ENCODE measurements around the gene DNAJC7. TPM values are rescaled to one million over a fixed set of nuclear protein-coding genes. Genes with fewer than 3 reads are reported as not detected.

Gene DNAJC7
- total RNA-seq, 1 experiment from 2014 or later: 72.0 TPM

DNA sequence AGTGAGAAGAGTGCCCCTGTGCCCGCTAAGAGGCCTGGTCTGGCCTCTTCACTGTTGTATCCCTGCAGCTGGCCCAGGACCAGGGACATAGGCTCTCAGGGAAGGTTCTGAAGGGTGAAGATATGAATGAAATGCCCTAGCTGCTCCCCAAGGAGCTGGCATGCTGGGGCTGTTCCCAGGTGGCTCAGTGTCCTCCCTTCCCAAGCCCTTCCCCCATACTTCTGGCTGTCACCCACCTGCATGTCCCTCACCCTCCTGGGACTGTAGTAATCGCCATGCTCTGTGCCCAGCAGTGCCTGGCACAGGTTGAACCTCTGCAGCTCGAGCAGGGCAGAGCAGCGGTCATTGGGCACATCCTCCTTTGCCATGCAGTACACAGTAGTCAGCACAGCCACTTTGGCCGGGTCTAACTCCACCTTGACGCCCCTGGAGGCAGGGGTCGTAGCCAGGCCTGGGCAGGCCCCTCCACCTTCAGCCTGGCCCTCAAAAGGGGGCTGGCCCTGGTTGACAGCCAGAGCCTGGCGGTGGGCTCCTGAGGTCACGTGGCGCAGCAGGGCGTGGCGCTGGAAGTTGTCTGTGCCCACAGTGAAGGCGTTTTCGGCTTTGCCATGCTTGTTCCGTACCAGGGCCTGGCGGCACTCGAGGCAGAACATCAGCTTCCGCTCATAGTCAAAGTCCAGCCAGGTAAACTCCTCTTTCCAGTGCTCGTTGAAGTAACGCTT is 25.5 kb upstream of the DNAJC7 start:
- in situ Hi-C loops (cut with HindIII; ENCODE audit: low pct_unique_long_range_greater_than_20kb, low sequenced_read_pairs): no loop called here

DNA sequence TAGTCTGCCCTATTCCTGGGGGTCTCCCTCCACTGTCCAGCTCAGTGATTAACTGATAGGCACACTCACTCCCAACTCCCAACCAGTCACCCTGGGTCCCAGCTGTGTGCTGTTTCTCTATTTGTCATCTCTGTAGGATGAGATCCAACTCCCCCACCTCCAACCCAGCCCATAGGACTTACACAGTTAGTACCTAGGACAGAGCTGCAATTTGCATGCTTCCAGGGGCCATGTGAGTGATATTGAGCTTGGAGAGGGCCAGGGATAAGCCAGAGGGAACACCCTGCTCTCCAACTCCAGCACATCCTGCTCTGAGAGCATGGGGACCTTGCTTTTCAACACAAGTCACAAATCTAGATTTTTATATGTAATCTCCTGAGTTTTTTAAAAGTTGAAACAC is 24.4 kb upstream of the DNAJC7 start:
- H3K36me3 ChIP-seq (ENCODE audit: control insufficient read depth, insufficient read depth, low read length): no peaks in the 10 kb centered on the region
- no peak for DNase-seq (ENCODE audit: low read depth, low spot score)
- no peaks in the 10 kb centered on the region for H3K4me1 ChIP-seq (ENCODE audit: control insufficient read depth, insufficient read depth, low read length)
- no peak for ATAC-seq
- BruUV-seq (replicated peaks): no TSS peak
- CTCF ChIA-PET: no interaction called here
- intact Hi-C loops (cut with micrococcal nuclease; ENCODE audit: unreplicated experiment): no loop called here
- in situ Hi-C loops (cut with HindIII; ENCODE audit: low pct_unique_long_range_greater_than_20kb, low sequenced_read_pairs): no loop called here
- POLR2A ChIA-PET: no interaction called here
- no peak overlapping the region for H3K4me3 ChIP-seq (ENCODE audit: low read depth in 2 of 2, low read length in 2 of 2)
- H3K27ac ChIP-seq (ENCODE audit: low read length): no peak overlapping the region
- no peaks in the 10 kb centered on the region for H3K9me3 ChIP-seq (ENCODE audit: control insufficient read depth, insufficient read depth, low read depth, low read length)
- H3K27me3 ChIP-seq (ENCODE audit: control insufficient read depth, insufficient read depth, low read length): no peaks in the 10 kb centered on the region
- no peak for TF ChIP-seq TCF7L2 (IDR thresholded peaks at IDR 0.05; ENCODE audit: low read depth, low read length)

More for the DNA sequence above, 25.5 kb upstream of the DNAJC7 start:
- Histone ChIP-seq H3K27me3 (ENCODE audit: control insufficient read depth, insufficient read depth, low read length) (no peaks in the 10 kb centered on the region), H3K36me3 (ENCODE audit: control insufficient read depth, insufficient read depth, low read length) (no peaks in the 10 kb centered on the region), H3K9me3 (ENCODE audit: control insufficient read depth, insufficient read depth, low read depth, low read length) (no peaks in the 10 kb centered on the region), H3K4me3 (ENCODE audit: low read depth in 2 of 2, low read length in 2 of 2) (no peak overlapping the region), H3K27ac (ENCODE audit: low read length) (no peak overlapping the region), H3K4me1 (ENCODE audit: control insufficient read depth, insufficient read depth, low read length) (no peaks in the 10 kb centered on the region)
- intact Hi-C loops (cut with micrococcal nuclease; ENCODE audit: unreplicated experiment): no loop called here
- DNase-seq (ENCODE audit: low read depth, low spot score) (no peak), ATAC-seq (no peak)
- ChIA-PET CTCF (no interaction called here), POLR2A (no interaction called here)
- BruUV-seq (replicated peaks): no TSS peak
- TF ChIP-seq, protein P1, sequence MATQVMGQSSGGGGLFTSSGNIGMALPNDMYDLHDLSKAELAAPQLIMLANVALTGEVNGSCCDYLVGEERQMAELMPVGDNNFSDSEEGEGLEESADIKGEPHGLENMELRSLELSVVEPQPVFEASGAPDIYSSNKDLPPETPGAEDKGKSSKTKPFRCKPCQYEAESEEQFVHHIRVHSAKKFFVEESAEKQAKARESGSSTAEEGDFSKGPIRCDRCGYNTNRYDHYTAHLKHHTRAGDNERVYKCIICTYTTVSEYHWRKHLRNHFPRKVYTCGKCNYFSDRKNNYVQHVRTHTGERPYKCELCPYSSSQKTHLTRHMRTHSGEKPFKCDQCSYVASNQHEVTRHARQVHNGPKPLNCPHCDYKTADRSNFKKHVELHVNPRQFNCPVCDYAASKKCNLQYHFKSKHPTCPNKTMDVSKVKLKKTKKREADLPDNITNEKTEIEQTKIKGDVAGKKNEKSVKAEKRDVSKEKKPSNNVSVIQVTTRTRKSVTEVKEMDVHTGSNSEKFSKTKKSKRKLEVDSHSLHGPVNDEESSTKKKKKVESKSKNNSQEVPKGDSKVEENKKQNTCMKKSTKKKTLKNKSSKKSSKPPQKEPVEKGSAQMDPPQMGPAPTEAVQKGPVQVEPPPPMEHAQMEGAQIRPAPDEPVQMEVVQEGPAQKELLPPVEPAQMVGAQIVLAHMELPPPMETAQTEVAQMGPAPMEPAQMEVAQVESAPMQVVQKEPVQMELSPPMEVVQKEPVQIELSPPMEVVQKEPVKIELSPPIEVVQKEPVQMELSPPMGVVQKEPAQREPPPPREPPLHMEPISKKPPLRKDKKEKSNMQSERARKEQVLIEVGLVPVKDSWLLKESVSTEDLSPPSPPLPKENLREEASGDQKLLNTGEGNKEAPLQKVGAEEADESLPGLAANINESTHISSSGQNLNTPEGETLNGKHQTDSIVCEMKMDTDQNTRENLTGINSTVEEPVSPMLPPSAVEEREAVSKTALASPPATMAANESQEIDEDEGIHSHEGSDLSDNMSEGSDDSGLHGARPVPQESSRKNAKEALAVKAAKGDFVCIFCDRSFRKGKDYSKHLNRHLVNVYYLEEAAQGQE (IDR thresholded peaks at IDR 0.05; ENCODE audit: insufficient read depth in 1 of 2, low read depth in 2 of 2, low read length in 1 of 2): no peak
- no peak for TF ChIP-seq SIN3A (IDR thresholded peaks at IDR 0.05; ENCODE audit: borderline replicate concordance, insufficient read depth, low read depth, low read length)
- no peak for TF ChIP-seq POLR2AphosphoS5 (IDR thresholded peaks at IDR 0.05; ENCODE audit: low read depth, low read length)
- no peak for TF ChIP-seq TCF7L2 (IDR thresholded peaks at IDR 0.05; ENCODE audit: low read depth, low read length)
- TF ChIP-seq, protein P2, sequence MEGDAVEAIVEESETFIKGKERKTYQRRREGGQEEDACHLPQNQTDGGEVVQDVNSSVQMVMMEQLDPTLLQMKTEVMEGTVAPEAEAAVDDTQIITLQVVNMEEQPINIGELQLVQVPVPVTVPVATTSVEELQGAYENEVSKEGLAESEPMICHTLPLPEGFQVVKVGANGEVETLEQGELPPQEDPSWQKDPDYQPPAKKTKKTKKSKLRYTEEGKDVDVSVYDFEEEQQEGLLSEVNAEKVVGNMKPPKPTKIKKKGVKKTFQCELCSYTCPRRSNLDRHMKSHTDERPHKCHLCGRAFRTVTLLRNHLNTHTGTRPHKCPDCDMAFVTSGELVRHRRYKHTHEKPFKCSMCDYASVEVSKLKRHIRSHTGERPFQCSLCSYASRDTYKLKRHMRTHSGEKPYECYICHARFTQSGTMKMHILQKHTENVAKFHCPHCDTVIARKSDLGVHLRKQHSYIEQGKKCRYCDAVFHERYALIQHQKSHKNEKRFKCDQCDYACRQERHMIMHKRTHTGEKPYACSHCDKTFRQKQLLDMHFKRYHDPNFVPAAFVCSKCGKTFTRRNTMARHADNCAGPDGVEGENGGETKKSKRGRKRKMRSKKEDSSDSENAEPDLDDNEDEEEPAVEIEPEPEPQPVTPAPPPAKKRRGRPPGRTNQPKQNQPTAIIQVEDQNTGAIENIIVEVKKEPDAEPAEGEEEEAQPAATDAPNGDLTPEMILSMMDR (IDR thresholded peaks at IDR 0.05): no peak

DNA sequence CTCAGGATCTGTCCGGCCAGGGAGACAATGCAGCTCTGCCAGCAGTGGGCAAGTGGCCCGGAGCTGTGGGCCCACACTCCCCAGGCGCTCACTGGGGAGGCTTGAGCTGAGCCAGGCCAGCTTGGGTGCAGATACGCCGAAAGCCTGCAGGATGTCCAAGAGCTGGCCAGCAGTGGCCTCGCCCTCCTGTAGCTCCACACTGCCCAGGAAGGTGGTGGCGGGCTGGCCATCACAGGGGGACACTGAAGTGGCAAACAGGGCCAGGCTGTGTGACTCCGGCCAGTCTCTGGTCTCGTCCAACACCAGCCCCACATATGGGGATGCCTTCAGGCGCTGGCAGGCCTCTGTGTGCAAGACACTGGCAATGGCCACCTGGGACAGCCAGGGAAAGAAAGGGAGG is 23.6 kb upstream of the DNAJC7 start:
- Histone ChIP-seq H3K4me3 (ENCODE audit: low read depth in 2 of 2, low read length in 2 of 2) (no peak overlapping the region), H3K4me1 (ENCODE audit: control insufficient read depth, insufficient read depth, low read length) (no peaks in the 10 kb centered on the region), H3K9me3 (ENCODE audit: control insufficient read depth, insufficient read depth, low read depth, low read length) (no peaks in the 10 kb centered on the region), H3K36me3 (ENCODE audit: control insufficient read depth, insufficient read depth, low read length) (no peaks in the 10 kb centered on the region), H3K27ac (ENCODE audit: low read length) (no peak overlapping the region), H3K27me3 (ENCODE audit: control insufficient read depth, insufficient read depth, low read length) (no peaks in the 10 kb centered on the region)
- in situ Hi-C loops (cut with HindIII; ENCODE audit: low pct_unique_long_range_greater_than_20kb, low sequenced_read_pairs) (no loop called here), intact Hi-C loops (cut with micrococcal nuclease; ENCODE audit: unreplicated experiment) (no loop called here)
- BruUV-seq (replicated peaks): no TSS peak
- POLR2A ChIA-PET: interaction anchor here (0.6 kb wide), 1 partner anchor 43 kb away, joined by 3 read pairs; no protein-coding TSS in a partner anchor
- TF ChIP-seq, protein P2 (IDR thresholded peaks at IDR 0.05): no peak
- TF ChIP-seq SIN3A (IDR thresholded peaks at IDR 0.05; ENCODE audit: borderline replicate concordance, insufficient read depth, low read depth, low read length) (no peak), POLR2AphosphoS5 (IDR thresholded peaks at IDR 0.05; ENCODE audit: low read depth, low read length) (no peak), TCF7L2 (IDR thresholded peaks at IDR 0.05; ENCODE audit: low read depth, low read length) (no peak)
- TF ChIP-seq, protein P1 (IDR thresholded peaks at IDR 0.05; ENCODE audit: insufficient read depth in 1 of 2, low read depth in 2 of 2, low read length in 1 of 2): no peak
- ATAC-seq: no peak
- DNase-seq (ENCODE audit: low read depth, low spot score): no peak
- CTCF ChIA-PET: no interaction called here
